Right lobe of liver (tissue), 4 donors: ENCODE results near the gene TRIOBP.

Source experiments
- CTCF ChIP-seq, 4 donors: fragments of 200-600 bp in 3 of 4; fragments of 450-650 bp in 1 of 4; IDR thresholded peaks; one replicate each; pipeline versions ENCODE4 v1.5.1 to v1.8.0; 2016 to 2022; ENCODE audit warnings: antibody characterized with exemption in 4 of 4, mild to moderate bottlenecking in 2 of 4
- POLR2A ChIP-seq: fragments of 450-650 bp; IDR thresholded peaks from one replicate; pipeline ENCODE4 v1.6.1; 2017; ENCODE audit warnings: antibody characterized with exemption, mild to moderate bottlenecking
- donor health status: DM: no; HTN: no; CAD: no.
- donor health status: DM: no; HTN: no; CAD: no.
- donor health status: DM: no; HTN: yes; CAD: no.

- no peak for TF ChIP-seq CTCF (IDR thresholded peaks at IDR 0.05)
- TF ChIP-seq POLR2A = no peak
These were observed 33.2 kb upstream of the TRIOBP start for GRCh38 chr22:37663521-37664140.
